Neural crest cell (in vitro differentiated cells): ENCODE results near the gene ELF4. TPM values are rescaled to one million over a fixed set of nuclear protein-coding genes. Genes with fewer than 3 reads are reported as not detected.

ENCODE experiments used
- DNase-seq: peaks from one replicate; pipeline ENCODE4 v3.0.0; 2021; ENCODE audit warnings: low read depth, mixed read lengths, low spot score
- H3K27ac Mint-ChIP-seq: one replicate; pipeline ENCODE4 v1.8.0; 2021; ENCODE audit warnings: mild to moderate bottlenecking, mixed read lengths; ENCODE audit not compliant: unreplicated experiment
- H3K27me3 Mint-ChIP-seq: 2 replicates; pipeline ENCODE4 v1.8.0; 2021; ENCODE audit warnings: low read depth, mild to moderate bottlenecking, mixed read lengths
- H3K36me3 Mint-ChIP-seq: 2 replicates; pipeline ENCODE4 v1.8.0; 2021; ENCODE audit warnings: low read depth, mild to moderate bottlenecking, mixed read lengths
- H3K4me1 Mint-ChIP-seq: 2 replicates; pipeline ENCODE4 v1.8.0; 2021; ENCODE audit warnings: mixed read lengths
- H3K4me3 Mint-ChIP-seq: one replicate; pipeline ENCODE4 v1.8.0; 2021; ENCODE audit warnings: mild to moderate bottlenecking, mixed read lengths
- H3K9me3 Mint-ChIP-seq: 2 replicates; pipeline ENCODE4 v1.8.0; 2021; ENCODE audit warnings: mixed read lengths
- CTCF ChIP-seq: fragments of 200-600 bp; sonication (generic); conservative IDR thresholded peaks from 2 replicates; pipeline ENCODE4 v1.5.0; 2021; ENCODE audit warnings: antibody characterized with exemption, mild to moderate bottlenecking
- total RNA-seq: library from RNA; stranded (reverse); gene quantifications from 2 replicates; pipeline ENCODE4 v1.2.1, GENCODE V29; 2021

Gene ELF4
- total RNA-seq, 1 donor from 2014 or later: 0.86 TPM

GRCh38 chrX:130083107-130083490, 27.2 kb downstream of the ELF4 start:
- Mint-ChIP-seq H3K36me3 (no peaks in the 10 kb centered on the region), H3K9me3 (peaks cover 3% of the 10 kb centered on the region), H3K27ac (peak overlapping the region; percentile 20), H3K4me1 (peaks cover 4% of the 10 kb centered on the region), H3K4me3 (no peak overlapping the region), H3K27me3 (no peaks in the 10 kb centered on the region)
- no peak for TF ChIP-seq CTCF
- no peak for DNase-seq

GRCh38 chrX:130082244-130083106, 27.8 kb downstream of the ELF4 start:
- TF ChIP-seq CTCF: no peak
- Mint-ChIP-seq H3K9me3 (no peaks in the 10 kb centered on the region), H3K4me3 (no peak overlapping the region), H3K27me3 (no peaks in the 10 kb centered on the region), H3K36me3 (no peaks in the 10 kb centered on the region), H3K4me1 (peaks cover 4% of the 10 kb centered on the region), H3K27ac (no peak overlapping the region)
- DNase-seq: no peak

- no peaks in the 10 kb centered on the region for H3K36me3 Mint-ChIP-seq
- H3K27ac Mint-ChIP-seq: no peak overlapping the region
- no peak for TF ChIP-seq CTCF
- peaks cover 4% of the 10 kb centered on the region for H3K4me1 Mint-ChIP-seq
- no peaks in the 10 kb centered on the region for H3K27me3 Mint-ChIP-seq
- H3K9me3 Mint-ChIP-seq: no peaks in the 10 kb centered on the region
- no peak for DNase-seq
- H3K4me3 Mint-ChIP-seq: no peak overlapping the region
These were observed 28.8 kb downstream of the ELF4 start for GRCh38 chrX:130081421-130082045.

- Mint-ChIP-seq H3K27me3 (no peaks in the 10 kb centered on the region), H3K36me3 (no peaks in the 10 kb centered on the region), H3K27ac (no peak overlapping the region), H3K4me3 (no peak overlapping the region), H3K9me3 (no peaks in the 10 kb centered on the region), H3K4me1 (peaks cover 4% of the 10 kb centered on the region)
- DNase-seq: no peak
- no peak for TF ChIP-seq CTCF
These were observed 29.4 kb downstream of the ELF4 start for GRCh38 chrX:130080791-130081367.

- DNase-seq: peak; percentile 48
- TF ChIP-seq CTCF: peak; percentile 78
- Mint-ChIP-seq H3K9me3 (no peaks in the 10 kb centered on the region), H3K27me3 (no peaks in the 10 kb centered on the region), H3K36me3 (no peaks in the 10 kb centered on the region), H3K4me3 (no peak overlapping the region), H3K4me1 (peaks cover 4% of the 10 kb centered on the region), H3K27ac (no peak overlapping the region)
These were observed 30.4 kb downstream of the ELF4 start for GRCh38 chrX:130079824-130080406.
